NCI-H1436 (cell line): ENCODE data around the gene ONECUT3.
"Not testable (repeated sequence)": the region's sequence is repeated elsewhere in the genome, so short reads cannot be mapped to it uniquely, and the experiment has no call there.

Source experiments
- DNase-seq: peaks from one replicate; lab custom pipeline; 2025; lab: John Stamatoyannopoulos, UW

Gene ONECUT3

DNA sequence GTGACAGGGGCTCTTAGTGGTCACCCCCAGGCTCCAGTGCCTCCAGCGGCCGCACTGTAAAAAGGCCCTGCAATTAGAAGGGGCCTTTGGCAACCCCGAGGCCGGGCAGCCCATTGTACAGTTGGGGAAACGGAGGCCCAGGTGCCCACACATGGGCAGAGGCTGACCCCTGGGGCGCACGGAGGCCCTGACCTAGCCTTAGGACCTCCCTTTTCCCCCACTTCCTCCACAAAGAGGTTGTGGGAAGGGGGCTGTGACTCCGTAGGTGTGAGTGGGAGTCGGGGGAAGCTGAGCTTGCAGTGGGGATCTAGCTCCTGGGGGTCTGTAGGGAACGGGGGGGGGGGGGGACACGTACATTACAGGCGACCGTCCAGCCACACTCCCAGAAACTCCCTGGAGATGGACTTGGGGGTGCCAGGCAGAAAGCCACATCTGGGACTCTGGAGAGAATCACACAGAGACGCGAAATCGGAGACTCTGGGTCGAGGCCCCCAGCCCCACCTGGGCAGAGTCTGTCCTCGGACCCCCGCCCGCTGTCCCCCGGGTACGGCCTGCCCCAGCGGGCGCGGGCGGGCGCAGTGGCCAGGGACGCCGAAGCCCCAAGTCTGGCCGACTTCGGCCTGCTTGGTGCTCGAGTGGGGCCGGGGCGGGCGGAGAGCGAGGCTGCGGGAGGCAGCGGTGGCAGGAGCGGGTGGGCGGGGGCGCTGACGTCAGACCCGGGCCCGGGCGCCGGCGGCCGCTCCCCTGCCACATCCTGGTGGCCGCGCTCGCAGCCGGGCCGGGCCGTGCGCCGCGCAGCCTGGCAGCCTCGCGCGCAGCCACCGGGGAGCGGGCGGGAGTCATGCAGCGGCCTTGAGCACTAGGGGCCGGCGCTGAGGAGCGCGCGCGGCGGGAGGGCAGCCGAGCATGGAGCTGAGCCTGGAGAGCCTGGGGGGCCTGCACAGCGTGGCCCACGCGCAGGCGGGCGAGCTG, at the start of gene ONECUT3:
Gene ONECUT3, plus strand, starts transcription at position 750 of the 972 bp plus-strand sequence. Its CDS starts 157 bp downstream, at position 907.
- DNase-seq, result no peak

GRCh38 chr19:1704339-1704738, 49.0 kb upstream of the ONECUT3 start:
- no peak for DNase-seq

DNA sequence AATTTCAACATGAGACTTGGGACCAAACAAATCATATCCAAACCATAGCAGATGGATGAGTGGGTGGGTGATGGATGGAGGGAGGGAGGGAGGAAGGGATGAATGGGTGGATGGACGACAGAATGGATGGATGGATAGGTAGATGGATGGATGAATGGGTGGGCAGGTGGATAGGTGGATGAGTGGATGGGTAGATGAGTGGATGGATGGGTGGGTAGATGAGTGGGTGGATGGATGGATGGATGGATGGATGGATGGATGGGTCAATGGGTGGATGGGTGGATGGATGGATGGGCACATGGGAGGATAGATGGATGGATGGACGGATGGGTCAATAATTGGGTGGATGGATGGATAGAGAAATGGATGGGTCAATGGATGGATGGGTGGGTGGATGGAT, 47.9 kb upstream of the ONECUT3 start:
- no peak for DNase-seq

DNA sequence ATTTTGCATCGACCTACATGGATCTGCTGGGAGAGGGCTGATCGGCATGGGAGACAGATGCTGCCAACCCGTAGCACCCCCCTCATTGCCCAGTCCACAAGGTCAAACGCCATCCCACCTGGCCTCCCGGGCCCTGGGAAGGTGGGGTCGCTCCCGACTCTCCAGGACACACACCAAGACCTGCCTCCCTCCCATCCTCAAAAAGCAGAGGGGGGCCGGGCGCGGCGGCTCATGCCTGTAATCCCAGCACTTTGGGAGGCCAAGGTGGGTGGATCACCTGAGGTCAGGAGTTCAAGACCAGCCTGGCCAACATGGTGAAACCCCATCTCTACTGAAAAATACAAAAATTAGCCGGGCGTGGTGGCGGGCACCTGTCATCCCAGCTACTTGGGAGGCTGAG, 46.7 kb upstream of the ONECUT3 start:
- DNase-seq, result not testable (repeated sequence)

GRCh38 chr19:1707240-1707639, 46.1 kb upstream of the ONECUT3 start:
- no peak for DNase-seq

- no peak for DNase-seq
Measured at GRCh38 chr19:1713170-1713569, 40.1 kb upstream of the ONECUT3 start.

DNA sequence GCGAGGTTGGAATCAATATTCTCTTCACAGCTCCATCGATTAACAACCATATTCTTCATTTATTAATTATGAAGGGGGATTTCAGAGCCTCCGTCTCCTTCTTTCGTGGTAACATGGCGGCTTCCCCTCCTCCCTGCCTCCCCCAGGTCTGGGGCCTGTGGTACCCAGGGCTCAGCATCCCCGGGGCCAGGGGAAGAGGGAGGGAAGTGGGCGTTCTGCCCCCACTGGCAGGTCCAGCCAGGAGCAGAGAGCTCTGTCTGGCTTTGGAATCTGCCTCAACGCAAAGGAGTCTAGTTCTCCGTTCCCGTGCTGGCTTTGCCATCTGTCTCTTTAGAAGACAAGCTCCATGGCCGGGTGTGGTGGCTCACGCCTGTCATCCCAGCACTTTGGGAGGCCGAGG, 37.8 kb upstream of the ONECUT3 start:
- no peak for DNase-seq

DNA sequence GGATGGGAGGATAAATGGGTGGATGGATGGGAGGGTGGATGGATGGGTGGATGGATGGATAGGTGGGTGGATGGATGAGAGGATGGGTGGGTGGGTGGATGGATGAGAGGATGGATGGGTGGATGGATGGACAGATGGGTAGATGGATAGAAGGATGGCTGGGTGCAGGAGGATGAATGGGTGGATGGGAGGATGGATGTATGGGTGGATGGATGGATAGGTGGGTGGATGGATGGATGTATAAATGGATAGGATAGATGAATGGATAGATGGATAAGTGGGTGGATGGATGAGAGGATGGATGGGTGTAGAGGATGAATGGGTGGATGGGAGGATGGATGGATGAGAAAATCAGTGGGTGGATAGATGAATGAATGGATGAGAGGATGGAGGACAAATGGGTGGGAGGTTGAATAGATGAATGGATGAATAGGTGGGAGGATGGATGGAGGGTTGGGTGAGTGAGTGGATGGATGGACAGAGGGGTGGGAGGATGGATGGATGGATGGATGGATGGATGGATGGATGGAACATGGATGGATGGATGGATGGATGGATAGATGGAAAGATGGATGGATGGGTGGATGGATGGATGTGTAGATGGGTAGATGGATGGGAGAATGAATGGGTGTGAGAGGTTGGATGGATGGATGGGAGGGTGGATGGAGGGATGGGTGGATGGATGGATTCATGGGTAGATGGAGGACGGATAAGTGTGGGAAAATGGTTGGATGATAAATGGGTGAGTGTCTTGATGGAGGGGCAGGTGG, 35.9 kb upstream of the ONECUT3 start:
- DNase-seq, result no peak

- DNase-seq, result no peak
Measured at GRCh38 chr19:1717970-1718264, 35.4 kb upstream of the ONECUT3 start.

DNA sequence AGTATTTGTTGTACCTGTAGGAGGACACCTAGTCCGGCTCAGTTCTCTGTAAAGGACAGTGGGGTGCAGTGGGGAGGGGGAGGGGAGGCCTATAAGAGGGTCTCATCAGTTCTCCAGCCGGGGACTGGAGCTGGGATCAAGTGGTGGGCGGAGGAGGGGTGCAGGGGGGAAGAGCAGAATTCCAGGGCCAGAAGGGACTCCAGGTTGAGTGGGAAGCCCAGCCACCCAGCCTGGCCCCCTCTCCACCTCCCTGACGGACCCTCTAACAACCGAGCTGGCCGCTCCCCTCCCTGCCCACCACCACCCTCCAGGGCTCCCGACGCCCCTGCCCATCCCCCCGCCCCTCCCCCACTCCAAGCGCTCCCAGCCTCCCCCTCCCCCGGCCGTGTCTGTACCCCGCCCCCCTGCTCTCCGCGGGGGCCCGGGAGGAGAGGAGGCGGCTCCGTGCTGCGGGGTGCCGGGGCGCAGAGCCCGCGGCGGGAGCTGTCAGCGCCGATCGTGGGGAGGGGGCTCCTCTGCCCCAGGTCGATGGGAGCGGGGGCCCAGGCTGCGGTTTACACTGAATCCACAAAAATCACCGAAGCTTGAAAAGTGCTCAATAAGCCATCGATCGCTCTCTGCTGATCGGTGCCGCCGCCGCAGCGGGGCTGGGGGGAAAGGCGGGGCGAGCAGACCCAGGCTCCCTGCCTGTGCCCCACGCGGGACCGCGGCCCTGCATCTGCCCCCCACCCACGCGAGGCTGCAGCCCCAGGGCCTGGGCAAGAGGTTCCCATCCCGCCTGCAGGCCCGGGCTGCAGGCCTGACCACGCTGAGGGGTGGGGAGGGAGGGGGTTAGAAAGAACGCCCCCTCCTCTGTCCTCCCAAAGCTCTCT, 34.6 kb upstream of the ONECUT3 start:
- no peak for DNase-seq

DNA sequence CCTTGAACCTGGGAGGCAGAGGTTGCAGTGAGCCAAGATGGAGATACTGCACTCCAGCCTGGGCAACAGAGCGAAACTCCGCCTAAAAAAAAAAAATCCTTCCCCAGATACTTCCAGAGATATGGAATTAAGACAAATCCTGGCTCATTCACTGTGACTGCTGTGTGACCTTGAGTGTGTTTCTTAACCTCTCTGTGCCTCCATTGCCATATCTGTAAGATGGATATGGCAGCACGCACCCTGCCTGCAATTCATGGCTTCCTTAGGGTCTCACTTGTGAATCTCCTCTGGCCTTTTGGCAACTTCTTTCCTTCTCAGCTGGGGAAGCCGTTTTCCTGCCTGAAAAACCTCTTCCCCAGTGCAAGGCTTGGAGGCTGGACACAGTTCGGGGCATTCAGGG, 33.8 kb upstream of the ONECUT3 start:
- no peak for DNase-seq

- DNase-seq, result no peak
Measured at GRCh38 chr19:1720237-1720636, 33.1 kb upstream of the ONECUT3 start.

- peak; percentile 39 for DNase-seq
Measured at GRCh38 chr19:1725100-1726064, 27.9 kb upstream of the ONECUT3 start.

GRCh38 chr19:1728816-1729567, 24.3 kb upstream of the ONECUT3 start:
- no peak for DNase-seq

DNA sequence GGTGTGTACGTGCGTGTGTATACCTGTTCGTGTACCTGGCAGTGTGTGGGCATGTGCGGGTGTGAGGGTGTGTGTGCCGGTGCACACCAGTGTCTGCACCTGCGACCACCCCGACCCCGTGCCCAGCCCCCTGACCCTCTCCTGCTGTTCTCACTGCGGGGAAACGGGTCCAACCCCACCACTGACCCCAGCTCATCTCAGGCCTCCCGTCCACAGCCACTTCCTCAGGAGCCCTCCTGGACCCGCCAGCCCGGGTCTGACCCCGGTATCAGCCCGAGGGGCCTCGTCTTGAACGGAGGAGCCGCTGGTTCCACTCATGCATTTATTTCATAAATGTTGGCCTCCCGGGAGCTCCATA, 23.8 kb upstream of the ONECUT3 start:
- DNase-seq, result no peak

GRCh38 chr19:1730157-1730556, 23.1 kb upstream of the ONECUT3 start:
- DNase-seq, result no peak

GRCh38 chr19:1734321-1734966, 18.9 kb upstream of the ONECUT3 start:
- DNase-seq, result no peak

- DNase-seq, result no peak
Measured at GRCh38 chr19:1736280-1736679, 17.0 kb upstream of the ONECUT3 start.

GRCh38 chr19:1736927-1737326, 16.4 kb upstream of the ONECUT3 start:
- no peak for DNase-seq
